ENCODE results near the gene CYB5R2. TPM values are rescaled to one million over a fixed set of nuclear protein-coding genes. Genes with fewer than 3 reads are reported as not detected.

Gene CYB5R2
- total RNA-seq = 0.47 TPM in 1 of 2 replicates, not detected in the other

- DNase-seq = peak; percentile 20
Measured at GRCh38 chr11:7672960-7673723, at the start of gene CYB5R2. TSS of gene CYB5R2 (minus strand) at chr11:7673500. CDS start at chr11:7672825, 675 bp downstream.

- DNase-seq = no peak
Measured at GRCh38 chr11:7714786-7715185, 41.5 kb upstream of the CYB5R2 start.

- DNase-seq = no peak
Measured at GRCh38 chr11:7706377-7706776, 33.1 kb upstream of the CYB5R2 start, which contains the start of gene OVCH2. TSS of gene OVCH2 (minus strand) at chr11:7706477. CDS start at chr11:7706394, 83 bp downstream.

GRCh38 chr11:7703740-7704139 is 30.4 kb upstream of the CYB5R2 start:
- DNase-seq = no peak

- no peak for DNase-seq
Measured at GRCh38 chr11:7696424-7696823, 23.1 kb upstream of the CYB5R2 start.

- DNase-seq = peak; percentile 10
Measured at GRCh38 chr11:7694235-7694634, 20.9 kb upstream of the CYB5R2 start.

GRCh38 chr11:7692426-7692825 is 19.1 kb upstream of the CYB5R2 start:
- no peak for DNase-seq

- DNase-seq = no peak
Measured at GRCh38 chr11:7691759-7692350, 18.6 kb upstream of the CYB5R2 start.

GRCh38 chr11:7690648-7691047 is 17.3 kb upstream of the CYB5R2 start:
- DNase-seq = no peak

GRCh38 chr11:7689239-7689638 is 15.9 kb upstream of the CYB5R2 start:
- DNase-seq = no peak

- peak; percentile 58 for DNase-seq
Measured at GRCh38 chr11:7688238-7688826, 15.0 kb upstream of the CYB5R2 start.

- no peak for DNase-seq
Measured at GRCh38 chr11:7687386-7687785, 14.1 kb upstream of the CYB5R2 start.

- DNase-seq = no peak
Measured at GRCh38 chr11:7686761-7687160, 13.5 kb upstream of the CYB5R2 start.

- no peak for DNase-seq
Measured at GRCh38 chr11:7683571-7683970, 10.3 kb upstream of the CYB5R2 start.

- DNase-seq = no peak
Measured at GRCh38 chr11:7677796-7678201, 4.5 kb upstream of the CYB5R2 start.

GRCh38 chr11:7677071-7677470 is 3.8 kb upstream of the CYB5R2 start:
- DNase-seq = no peak

- DNase-seq = no peak
Measured at GRCh38 chr11:7675631-7676030, 2.3 kb upstream of the CYB5R2 start.

- DNase-seq = peak; percentile 25
Measured at GRCh38 chr11:7673724-7674434, 579 bp upstream of the CYB5R2 start.

GRCh38 chr11:7672276-7672959 is 882 bp downstream of the CYB5R2 start:
- no peak for DNase-seq

- no peak for DNase-seq
Measured at GRCh38 chr11:7671347-7672215, 1.7 kb downstream of the CYB5R2 start.

GRCh38 chr11:7670641-7671040 is 2.7 kb downstream of the CYB5R2 start:
- DNase-seq = no peak

- DNase-seq = peak; percentile 67
Measured at GRCh38 chr11:7668911-7669310, 4.4 kb downstream of the CYB5R2 start.

Data from dermis blood vessel endothelial cell (primary cell).